SK-N-SH treated with all-trans-retinoic acid at 6 μM for 48 hours (cell line): Measurements from ENCODE around the gene KRT85.

ENCODE experiments used
- ATAC-seq: fragments of 200-7000 bp; cut with Tn5 transposase; 3 replicates; pipeline ENCODE4 v1.9.1; 2020; ENCODE audit warnings: mild to moderate bottlenecking, moderate library complexity
- ARNTL ChIP-seq: fragments of 450-650 bp; formaldehyde crosslinking; IDR thresholded peaks from 2 replicates; pipeline ENCODE4 v1.5.0; 2020; ENCODE audit warnings: low read depth, mild to moderate bottlenecking, moderate library complexity, borderline replicate concordance
- BACH2 ChIP-seq: fragments of 250-450 bp; sonication (Bioruptor Pico); IDR thresholded peaks from 2 replicates; pipeline ENCODE4 v1.9.0; 2021; ENCODE audit warnings: mild to moderate bottlenecking, borderline replicate concordance
- CSDC2 ChIP-seq: fragments of 250-450 bp; sonication (Bioruptor Pico); IDR thresholded peaks from 2 replicates; pipeline ENCODE4 v1.5.0; 2020; ENCODE audit warnings: mild to moderate bottlenecking, moderate library complexity
- ESRRG ChIP-seq: fragments of 250-450 bp; sonication (Bioruptor Pico); IDR thresholded peaks from 2 replicates; pipeline ENCODE4 v1.6.1; 2021; ENCODE audit warnings: mild to moderate bottlenecking
- GLIS3 ChIP-seq: fragments of 250-450 bp; sonication (Bioruptor Pico); IDR thresholded peaks from 2 replicates; pipeline ENCODE4 v1.5.0; 2020; ENCODE audit warnings: mild to moderate bottlenecking, moderate library complexity
- ISL1 ChIP-seq: fragments of 250-450 bp; sonication (Bioruptor Pico); IDR thresholded peaks from 2 replicates; pipeline ENCODE4 v2.1.2; 2022; ENCODE audit warnings: mild to moderate bottlenecking, moderate library complexity
- OSR1 ChIP-seq: fragments of 250-450 bp; sonication (Bioruptor Pico); IDR thresholded peaks from 2 replicates; pipeline ENCODE4 v1.8.0; 2022; ENCODE audit warnings: moderate library complexity, mild to moderate bottlenecking, inconsistent platforms
- RARB ChIP-seq: fragments of 250-450 bp; sonication (Bioruptor Pico); IDR thresholded peaks from 2 replicates; pipeline ENCODE4 v1.8.0; 2021; ENCODE audit warnings: mild to moderate bottlenecking, moderate library complexity
- SNAI2 ChIP-seq: fragments of 250-450 bp; sonication (Bioruptor Pico); IDR thresholded peaks from 2 replicates; pipeline ENCODE4 v1.5.0; 2020; ENCODE audit warnings: mild to moderate bottlenecking, moderate library complexity
- TCF4 ChIP-seq: fragments of 250-450 bp; sonication (Bioruptor Pico); IDR thresholded peaks from 2 replicates; pipeline ENCODE4 v1.8.0; 2021; ENCODE audit warnings: mild to moderate bottlenecking, moderate library complexity, borderline replicate concordance
- TOX ChIP-seq: fragments of 250-450 bp; sonication (Bioruptor Pico); IDR thresholded peaks from 2 replicates; pipeline ENCODE4 v1.8.0; 2021; ENCODE audit warnings: mild to moderate bottlenecking, moderate library complexity, borderline replicate concordance
- ZFP3 ChIP-seq: fragments of 250-450 bp; sonication (Bioruptor Pico); IDR thresholded peaks from 2 replicates; pipeline ENCODE4 v1.5.0; 2020; ENCODE audit warnings: mild to moderate bottlenecking, moderate library complexity
- ZNF565 ChIP-seq: fragments of 450-650 bp; formaldehyde crosslinking; conservative IDR thresholded peaks from 2 replicates; pipeline ENCODE4 v1.5.0; 2020; ENCODE audit warnings: low read depth, mild to moderate bottlenecking, moderate library complexity
- ZNF70 ChIP-seq: fragments of 450-650 bp; formaldehyde crosslinking; IDR thresholded peaks from 2 replicates; pipeline ENCODE4 v1.5.0; 2020; ENCODE audit warnings: mild to moderate bottlenecking, moderate library complexity
- ZNF8 ChIP-seq: fragments of 450-650 bp; formaldehyde crosslinking; IDR thresholded peaks from 2 replicates; pipeline ENCODE4 v1.5.0; 2020; ENCODE audit warnings: mild to moderate bottlenecking, moderate library complexity
- TF ChIP-seq, protein P1 (sequence below): fragments of 250-450 bp; sonication (Bioruptor Pico); IDR thresholded peaks from 2 replicates; pipeline ENCODE4 v1.8.0; 2021; ENCODE audit warnings: low read depth, mild to moderate bottlenecking, moderate library complexity, borderline replicate concordance
- TF ChIP-seq, protein P2 (sequence below): fragments of 250-450 bp; sonication (Bioruptor Pico); IDR thresholded peaks from 2 replicates; pipeline ENCODE4 v1.5.1; 2021; ENCODE audit warnings: mild to moderate bottlenecking, moderate library complexity
- TF ChIP-seq, protein P3 (sequence below): fragments of 250-450 bp; sonication (Bioruptor Pico); IDR thresholded peaks from 2 replicates; pipeline ENCODE4 v1.5.0; 2020; ENCODE audit warnings: mild to moderate bottlenecking, moderate library complexity
- TF ChIP-seq, protein P4 (sequence below): fragments of 250-450 bp; sonication (Bioruptor Pico); IDR thresholded peaks from 2 replicates; pipeline ENCODE4 v1.5.1; 2020; ENCODE audit warnings: low read depth, mild to moderate bottlenecking, moderate library complexity

Gene KRT85

DNA sequence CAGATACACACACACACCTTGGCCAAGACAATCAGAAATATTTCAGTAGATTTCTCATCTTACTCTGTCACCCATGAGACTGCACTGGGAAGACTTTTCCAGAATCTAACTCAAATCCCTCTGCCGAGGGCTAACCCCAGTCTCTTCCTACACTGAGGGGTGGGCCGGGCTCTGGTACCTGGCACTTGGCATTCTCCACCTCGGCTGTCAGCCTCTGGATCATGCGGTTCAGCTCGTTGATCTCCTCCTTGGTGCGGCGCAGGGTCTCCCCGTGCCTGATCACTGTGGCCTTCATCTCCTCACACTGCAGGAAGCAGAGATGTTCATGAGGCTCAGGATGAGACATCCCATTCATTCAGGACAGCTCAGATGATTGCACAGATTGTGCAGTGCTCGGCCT lies 51.0 kb downstream of the KRT85 start (continued):
- no peak for TF ChIP-seq BACH2
- TF ChIP-seq ISL1 (CRISPR knock-in tag): no peak
- TF ChIP-seq TCF4 (CRISPR knock-in tag): no peak
- no peak for TF ChIP-seq OSR1
- no peak for TF ChIP-seq ZNF8 (CRISPR knock-in tag)
- TF ChIP-seq ZNF70 (CRISPR knock-in tag): no peak
- TF ChIP-seq CSDC2 (CRISPR knock-in tag): no peak
- no peak for TF ChIP-seq RARB

GRCh38 chr12:52315721-52316120 lies 51.6 kb downstream of the KRT85 start:
- peak; percentile 61 for ATAC-seq

GRCh38 chr12:52314511-52314910 lies 52.8 kb downstream of the KRT85 start:
- ATAC-seq: no peak
- TF ChIP-seq CSDC2 (CRISPR knock-in tag) (no peak), OSR1 (no peak), ZFP3 (CRISPR knock-in tag) (no peak), GLIS3 (CRISPR knock-in tag) (no peak)
- TF ChIP-seq, protein P1, sequence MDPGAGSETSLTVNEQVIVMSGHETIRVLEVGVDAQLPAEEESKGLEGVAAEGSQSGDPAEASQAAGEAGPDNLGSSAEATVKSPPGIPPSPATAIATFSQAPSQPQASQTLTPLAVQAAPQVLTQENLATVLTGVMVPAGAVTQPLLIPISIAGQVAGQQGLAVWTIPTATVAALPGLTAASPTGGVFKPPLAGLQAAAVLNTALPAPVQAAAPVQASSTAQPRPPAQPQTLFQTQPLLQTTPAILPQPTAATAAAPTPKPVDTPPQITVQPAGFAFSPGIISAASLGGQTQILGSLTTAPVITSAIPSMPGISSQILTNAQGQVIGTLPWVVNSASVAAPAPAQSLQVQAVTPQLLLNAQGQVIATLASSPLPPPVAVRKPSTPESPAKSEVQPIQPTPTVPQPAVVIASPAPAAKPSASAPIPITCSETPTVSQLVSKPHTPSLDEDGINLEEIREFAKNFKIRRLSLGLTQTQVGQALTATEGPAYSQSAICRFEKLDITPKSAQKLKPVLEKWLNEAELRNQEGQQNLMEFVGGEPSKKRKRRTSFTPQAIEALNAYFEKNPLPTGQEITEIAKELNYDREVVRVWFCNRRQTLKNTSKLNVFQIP (CRISPR knock-in tag): no peak

- no peak for ATAC-seq
- TF ChIP-seq BACH2 (no peak), TOX (no peak), ISL1 (CRISPR knock-in tag) (no peak), ZNF565 (CRISPR knock-in tag) (no peak), OSR1 (no peak), ARNTL (CRISPR knock-in tag) (no peak)
- TF ChIP-seq, protein P2, sequence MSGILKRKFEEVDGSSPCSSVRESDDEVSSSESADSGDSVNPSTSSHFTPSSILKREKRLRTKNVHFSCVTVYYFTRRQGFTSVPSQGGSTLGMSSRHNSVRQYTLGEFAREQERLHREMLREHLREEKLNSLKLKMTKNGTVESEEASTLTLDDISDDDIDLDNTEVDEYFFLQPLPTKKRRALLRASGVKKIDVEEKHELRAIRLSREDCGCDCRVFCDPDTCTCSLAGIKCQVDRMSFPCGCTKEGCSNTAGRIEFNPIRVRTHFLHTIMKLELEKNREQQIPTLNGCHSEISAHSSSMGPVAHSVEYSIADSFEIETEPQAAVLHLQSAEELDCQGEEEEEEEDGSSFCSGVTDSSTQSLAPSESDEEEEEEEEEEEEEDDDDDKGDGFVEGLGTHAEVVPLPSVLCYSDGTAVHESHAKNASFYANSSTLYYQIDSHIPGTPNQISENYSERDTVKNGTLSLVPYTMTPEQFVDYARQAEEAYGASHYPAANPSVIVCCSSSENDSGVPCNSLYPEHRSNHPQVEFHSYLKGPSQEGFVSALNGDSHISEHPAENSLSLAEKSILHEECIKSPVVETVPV (CRISPR knock-in tag): no peak
Observed at GRCh38 chr12:52313926-52314325, 53.4 kb downstream of the KRT85 start.

DNA sequence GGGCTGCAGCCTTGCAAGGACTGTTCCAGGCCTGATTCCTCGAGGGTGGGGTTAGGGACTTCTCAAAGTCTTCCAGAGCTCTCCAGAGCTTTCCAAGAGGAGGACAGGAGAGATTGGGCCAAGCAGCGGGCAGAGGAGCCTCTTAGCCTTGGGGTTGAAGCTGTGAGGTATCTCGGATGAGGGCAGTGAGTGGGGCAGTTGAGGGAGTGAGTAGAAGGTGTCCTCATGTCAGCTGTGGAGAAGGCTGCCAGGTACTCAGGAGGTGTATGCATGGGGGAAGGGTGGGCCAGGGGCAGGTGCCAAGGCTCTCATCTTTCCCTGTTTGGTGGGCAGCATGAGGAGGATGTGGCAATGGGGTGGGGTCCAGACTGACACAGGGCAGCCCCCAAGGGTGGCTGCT lies 53.8 kb downstream of the KRT85 start:
- ATAC-seq: no peak
- TF ChIP-seq RARB (no peak), ZNF565 (CRISPR knock-in tag) (no peak)

GRCh38 chr12:52312086-52312485 lies 55.2 kb downstream of the KRT85 start:
- no peak for ATAC-seq
- no peak for TF ChIP-seq SNAI2 (CRISPR knock-in tag)
- TF ChIP-seq, protein P3, sequence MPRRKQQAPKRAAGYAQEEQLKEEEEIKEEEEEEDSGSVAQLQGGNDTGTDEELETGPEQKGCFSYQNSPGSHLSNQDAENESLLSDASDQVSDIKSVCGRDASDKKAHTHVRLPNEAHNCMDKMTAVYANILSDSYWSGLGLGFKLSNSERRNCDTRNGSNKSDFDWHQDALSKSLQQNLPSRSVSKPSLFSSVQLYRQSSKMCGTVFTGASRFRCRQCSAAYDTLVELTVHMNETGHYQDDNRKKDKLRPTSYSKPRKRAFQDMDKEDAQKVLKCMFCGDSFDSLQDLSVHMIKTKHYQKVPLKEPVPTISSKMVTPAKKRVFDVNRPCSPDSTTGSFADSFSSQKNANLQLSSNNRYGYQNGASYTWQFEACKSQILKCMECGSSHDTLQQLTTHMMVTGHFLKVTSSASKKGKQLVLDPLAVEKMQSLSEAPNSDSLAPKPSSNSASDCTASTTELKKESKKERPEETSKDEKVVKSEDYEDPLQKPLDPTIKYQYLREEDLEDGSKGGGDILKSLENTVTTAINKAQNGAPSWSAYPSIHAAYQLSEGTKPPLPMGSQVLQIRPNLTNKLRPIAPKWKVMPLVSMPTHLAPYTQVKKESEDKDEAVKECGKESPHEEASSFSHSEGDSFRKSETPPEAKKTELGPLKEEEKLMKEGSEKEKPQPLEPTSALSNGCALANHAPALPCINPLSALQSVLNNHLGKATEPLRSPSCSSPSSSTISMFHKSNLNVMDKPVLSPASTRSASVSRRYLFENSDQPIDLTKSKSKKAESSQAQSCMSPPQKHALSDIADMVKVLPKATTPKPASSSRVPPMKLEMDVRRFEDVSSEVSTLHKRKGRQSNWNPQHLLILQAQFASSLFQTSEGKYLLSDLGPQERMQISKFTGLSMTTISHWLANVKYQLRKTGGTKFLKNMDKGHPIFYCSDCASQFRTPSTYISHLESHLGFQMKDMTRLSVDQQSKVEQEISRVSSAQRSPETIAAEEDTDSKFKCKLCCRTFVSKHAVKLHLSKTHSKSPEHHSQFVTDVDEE (CRISPR knock-in tag): no peak
- TF ChIP-seq ESRRG: no peak
- TF ChIP-seq BACH2: no peak
- no peak for TF ChIP-seq TCF4 (CRISPR knock-in tag)
- TF ChIP-seq, protein P1 (CRISPR knock-in tag): no peak
- TF ChIP-seq ISL1 (CRISPR knock-in tag): no peak
- TF ChIP-seq ZNF70 (CRISPR knock-in tag): no peak
- no peak for TF ChIP-seq OSR1
- TF ChIP-seq RARB: no peak
- TF ChIP-seq, protein P4, sequence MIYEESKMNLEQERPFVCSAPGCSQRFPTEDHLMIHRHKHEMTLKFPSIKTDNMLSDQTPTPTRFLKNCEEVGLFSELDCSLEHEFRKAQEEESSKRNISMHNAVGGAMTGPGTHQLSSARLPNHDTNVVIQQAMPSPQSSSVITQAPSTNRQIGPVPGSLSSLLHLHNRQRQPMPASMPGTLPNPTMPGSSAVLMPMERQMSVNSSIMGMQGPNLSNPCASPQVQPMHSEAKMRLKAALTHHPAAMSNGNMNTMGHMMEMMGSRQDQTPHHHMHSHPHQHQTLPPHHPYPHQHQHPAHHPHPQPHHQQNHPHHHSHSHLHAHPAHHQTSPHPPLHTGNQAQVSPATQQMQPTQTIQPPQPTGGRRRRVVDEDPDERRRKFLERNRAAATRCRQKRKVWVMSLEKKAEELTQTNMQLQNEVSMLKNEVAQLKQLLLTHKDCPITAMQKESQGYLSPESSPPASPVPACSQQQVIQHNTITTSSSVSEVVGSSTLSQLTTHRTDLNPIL (CRISPR knock-in tag): no peak
- TF ChIP-seq ARNTL (CRISPR knock-in tag): no peak
